WTC11 (cell line): ENCODE data around the gene TRPM8. TPM values are rescaled to one million over a fixed set of nuclear protein-coding genes. Genes with fewer than 3 reads are reported as not detected.

ENCODE experiments used
- ATAC-seq: fragments of 200-7000 bp; cut with Tn5 transposase; 2 replicates; pipeline ENCODE4 v1.10.0; 2021; ENCODE audit warnings: mild to moderate bottlenecking, moderate library complexity
- CTCF ChIA-PET: fragments of 300-600 bp; sonication (Branson Sonifier 250); formaldehyde crosslinking; loops from one replicate; lab custom pipeline; 2021; ENCODE audit warnings: antibody characterized with exemption; lab: Charles Lee
- POLR2A ChIA-PET: fragments of 350-600 bp; sonication (Branson Sonifier 250); formaldehyde crosslinking; loops from one replicate; lab custom pipeline; 2021; ENCODE audit warnings: antibody characterized with exemption; lab: Charles Lee
- DNase-seq: peaks from one replicate; pipeline ENCODE4 v3.0.0; 2021; ENCODE audit warnings: low spot score
- H3K27ac Mint-ChIP-seq: 2 replicates; pipeline ENCODE4 v1.8.0; 2021; ENCODE audit warnings: mixed read lengths
- H3K27me3 Mint-ChIP-seq: 2 replicates; pipeline ENCODE4 v1.8.0; 2021; ENCODE audit warnings: low read depth, mild to moderate bottlenecking, moderate library complexity, mixed read lengths
- H3K36me3 Mint-ChIP-seq: 2 replicates; pipeline ENCODE4 v1.8.0; 2021; ENCODE audit warnings: mixed read lengths
- H3K4me1 Mint-ChIP-seq: 2 replicates; pipeline ENCODE4 v1.8.0; 2022; ENCODE audit warnings: mixed read lengths
- H3K4me3 Mint-ChIP-seq: 2 replicates; pipeline ENCODE4 v1.8.0; 2021; ENCODE audit warnings: mild to moderate bottlenecking, moderate library complexity, mixed read lengths
- H3K9me3 Mint-ChIP-seq: 2 replicates; pipeline ENCODE4 v1.8.0; 2021; ENCODE audit warnings: mixed read lengths
- EMX1 ChIP-seq: fragments of 250-450 bp; sonication (Bioruptor Pico); IDR thresholded peaks from 2 replicates; pipeline ENCODE4 v1.8.0; 2021; ENCODE audit warnings: mild to moderate bottlenecking
- ETV6 ChIP-seq: sonication (generic); formaldehyde crosslinking; IDR thresholded peaks from 2 replicates; pipeline ENCODE4 v1.8.1; 2022; ENCODE audit warnings: mild to moderate bottlenecking, missing genetic modification reagents
- FOXJ3 ChIP-seq: sonication (generic); formaldehyde crosslinking; IDR thresholded peaks from 2 replicates; pipeline ENCODE4 v1.9.0; 2021; ENCODE audit warnings: missing genetic modification reagents, mild to moderate bottlenecking, borderline replicate concordance
- IRF2 ChIP-seq: sonication (generic); formaldehyde crosslinking; IDR thresholded peaks from 2 replicates; pipeline ENCODE4 v1.8.0; 2022; ENCODE audit warnings: low read depth, missing genetic modification reagents, borderline replicate concordance
- JUN ChIP-seq: sonication (generic); formaldehyde crosslinking; IDR thresholded peaks from 2 replicates; pipeline ENCODE4 v1.8.0; 2023; ENCODE audit warnings: mild to moderate bottlenecking, missing genetic modification reagents
- KAT7 ChIP-seq: sonication (generic); formaldehyde crosslinking; IDR thresholded peaks from 2 replicates; pipeline ENCODE4 v1.8.1; 2023; ENCODE audit warnings: missing genetic modification reagents, mild to moderate bottlenecking, borderline replicate concordance
- MXD4 ChIP-seq: fragments of 250-450 bp; sonication (Bioruptor Pico); IDR thresholded peaks from 2 replicates; pipeline ENCODE4 v1.8.0; 2021; ENCODE audit warnings: mild to moderate bottlenecking, moderate library complexity, borderline replicate concordance
- OVOL2 ChIP-seq: fragments of 250-450 bp; sonication (Bioruptor Pico); IDR thresholded peaks from 2 replicates; pipeline ENCODE4 v1.9.0; 2021; ENCODE audit warnings: mild to moderate bottlenecking, borderline replicate concordance
- RORB ChIP-seq: fragments of 250-450 bp; sonication (Bioruptor Pico); IDR thresholded peaks from 2 replicates; pipeline ENCODE4 v1.9.0; 2021; ENCODE audit warnings: mild to moderate bottlenecking
- ZNF416 ChIP-seq: fragments of 250-450 bp; sonication (Bioruptor Pico); IDR thresholded peaks from 2 replicates; pipeline ENCODE4 v1.9.0; 2021; ENCODE audit warnings: mild to moderate bottlenecking, inconsistent platforms
- total RNA-seq: library from RNA; stranded (reverse); gene quantifications from 3 replicates; pipeline ENCODE4 v1.2.3, GENCODE V29; 2021
- TF ChIP-seq, protein P1 (sequence below): sonication (generic); formaldehyde crosslinking; IDR thresholded peaks from 2 replicates; pipeline ENCODE4 v1.8.0; 2022; ENCODE audit warnings: missing genetic modification reagents
- TF ChIP-seq, protein P2 (sequence below): sonication (generic); formaldehyde crosslinking; IDR thresholded peaks from 2 replicates; pipeline ENCODE4 v1.8.0; 2023; ENCODE audit warnings: missing genetic modification reagents
- TF ChIP-seq, protein P3 (sequence below): sonication (generic); formaldehyde crosslinking; conservative IDR thresholded peaks from 2 replicates; pipeline ENCODE4 v1.8.1; 2022; ENCODE audit warnings: mild to moderate bottlenecking, missing genetic modification reagents
- TF ChIP-seq, protein P4 (sequence below): sonication (generic); formaldehyde crosslinking; IDR thresholded peaks from 2 replicates; pipeline ENCODE4 v1.8.0; 2022; ENCODE audit warnings: mild to moderate bottlenecking, missing genetic modification reagents
- TF ChIP-seq, protein P5 (sequence below): sonication (generic); formaldehyde crosslinking; IDR thresholded peaks from 2 replicates; pipeline ENCODE4 v1.8.1; 2023; ENCODE audit warnings: mild to moderate bottlenecking, missing genetic modification reagents
- TF ChIP-seq, protein P6 (sequence below): fragments of 200-600 bp; IDR thresholded peaks from 2 replicates; pipeline ENCODE4 v1.8.0; 2022; ENCODE audit warnings: antibody characterized with exemption
- TF ChIP-seq, protein P7 (sequence below): sonication (generic); formaldehyde crosslinking; IDR thresholded peaks from 2 replicates; pipeline ENCODE4 v1.8.0; 2023; ENCODE audit warnings: mild to moderate bottlenecking, missing genetic modification reagents
- TF ChIP-seq, protein P8 (sequence below): fragments of 250-450 bp; sonication (Bioruptor Pico); IDR thresholded peaks from 2 replicates; pipeline ENCODE4 v1.9.0; 2021; ENCODE audit warnings: mild to moderate bottlenecking
- TF ChIP-seq, protein P9 (sequence below): sonication (generic); formaldehyde crosslinking; IDR thresholded peaks from 2 replicates; pipeline ENCODE4 v1.8.0; 2022; ENCODE audit warnings: mild to moderate bottlenecking, missing genetic modification reagents

Gene TRPM8
- total RNA-seq, 1 experiment from 2014 or later = 0.26 TPM

DNA sequence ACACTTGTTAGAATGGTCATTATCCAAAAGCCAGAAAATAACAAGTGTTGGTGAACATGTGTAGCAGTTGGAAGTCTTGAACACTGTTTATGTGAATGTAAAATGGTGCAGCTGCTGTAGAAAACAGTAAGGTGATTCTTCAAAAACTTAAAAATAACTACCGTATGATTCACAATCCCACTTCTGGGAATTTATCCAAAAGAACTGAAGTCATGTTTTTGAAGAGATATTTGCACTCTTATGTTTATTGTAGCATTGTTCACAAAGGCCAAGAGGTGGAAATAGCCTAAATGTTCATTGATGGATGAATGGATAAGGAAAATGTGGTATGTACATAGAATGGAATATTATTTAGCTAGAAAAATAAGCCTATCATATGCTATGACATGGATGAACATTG lies 127.0 kb downstream of the TRPM8 start (continued):
- TF ChIP-seq, protein P1, sequence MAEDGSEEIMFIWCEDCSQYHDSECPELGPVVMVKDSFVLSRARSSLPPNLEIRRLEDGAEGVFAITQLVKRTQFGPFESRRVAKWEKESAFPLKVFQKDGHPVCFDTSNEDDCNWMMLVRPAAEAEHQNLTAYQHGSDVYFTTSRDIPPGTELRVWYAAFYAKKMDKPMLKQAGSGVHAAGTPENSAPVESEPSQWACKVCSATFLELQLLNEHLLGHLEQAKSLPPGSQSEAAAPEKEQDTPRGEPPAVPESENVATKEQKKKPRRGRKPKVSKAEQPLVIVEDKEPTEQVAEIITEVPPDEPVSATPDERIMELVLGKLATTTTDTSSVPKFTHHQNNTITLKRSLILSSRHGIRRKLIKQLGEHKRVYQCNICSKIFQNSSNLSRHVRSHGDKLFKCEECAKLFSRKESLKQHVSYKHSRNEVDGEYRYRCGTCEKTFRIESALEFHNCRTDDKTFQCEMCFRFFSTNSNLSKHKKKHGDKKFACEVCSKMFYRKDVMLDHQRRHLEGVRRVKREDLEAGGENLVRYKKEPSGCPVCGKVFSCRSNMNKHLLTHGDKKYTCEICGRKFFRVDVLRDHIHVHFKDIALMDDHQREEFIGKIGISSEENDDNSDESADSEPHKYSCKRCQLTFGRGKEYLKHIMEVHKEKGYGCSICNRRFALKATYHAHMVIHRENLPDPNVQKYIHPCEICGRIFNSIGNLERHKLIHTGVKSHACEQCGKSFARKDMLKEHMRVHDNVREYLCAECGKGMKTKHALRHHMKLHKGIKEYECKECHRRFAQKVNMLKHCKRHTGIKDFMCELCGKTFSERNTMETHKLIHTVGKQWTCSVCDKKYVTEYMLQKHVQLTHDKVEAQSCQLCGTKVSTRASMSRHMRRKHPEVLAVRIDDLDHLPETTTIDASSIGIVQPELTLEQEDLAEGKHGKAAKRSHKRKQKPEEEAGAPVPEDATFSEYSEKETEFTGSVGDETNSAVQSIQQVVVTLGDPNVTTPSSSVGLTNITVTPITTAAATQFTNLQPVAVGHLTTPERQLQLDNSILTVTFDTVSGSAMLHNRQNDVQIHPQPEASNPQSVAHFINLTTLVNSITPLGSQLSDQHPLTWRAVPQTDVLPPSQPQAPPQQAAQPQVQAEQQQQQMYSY (CRISPR knock-in tag) = no peak
- no peak for TF ChIP-seq EMX1
- TF ChIP-seq, protein P2, sequence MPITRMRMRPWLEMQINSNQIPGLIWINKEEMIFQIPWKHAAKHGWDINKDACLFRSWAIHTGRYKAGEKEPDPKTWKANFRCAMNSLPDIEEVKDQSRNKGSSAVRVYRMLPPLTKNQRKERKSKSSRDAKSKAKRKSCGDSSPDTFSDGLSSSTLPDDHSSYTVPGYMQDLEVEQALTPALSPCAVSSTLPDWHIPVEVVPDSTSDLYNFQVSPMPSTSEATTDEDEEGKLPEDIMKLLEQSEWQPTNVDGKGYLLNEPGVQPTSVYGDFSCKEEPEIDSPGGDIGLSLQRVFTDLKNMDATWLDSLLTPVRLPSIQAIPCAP (CRISPR knock-in tag) = no peak
- no peak for TF ChIP-seq KAT7 (CRISPR knock-in tag)
- TF ChIP-seq, all 79 proteins: peak for 0

DNA sequence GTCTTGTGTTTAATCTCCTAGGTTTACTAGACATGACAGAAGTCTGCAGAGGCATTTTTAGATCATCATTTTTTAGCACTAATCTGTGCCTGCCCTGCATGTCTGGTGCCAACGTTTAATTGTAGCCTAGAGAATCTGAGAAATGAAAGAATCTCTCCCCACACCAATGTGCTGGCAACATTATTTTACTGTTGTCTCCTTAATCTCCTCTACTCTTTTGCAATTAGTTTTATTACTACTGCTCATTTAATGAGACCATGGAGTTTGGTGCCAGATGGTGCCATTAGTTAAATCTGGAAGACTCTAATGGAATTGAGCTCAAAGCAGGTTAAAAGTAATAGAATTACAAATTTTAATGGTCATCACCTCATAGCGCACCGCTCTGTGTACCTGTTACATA lies 129.3 kb downstream of the TRPM8 start:
- ChIA-PET CTCF (no interaction called here), POLR2A (no interaction called here)
- ATAC-seq (no peak), DNase-seq (no peak)
- Mint-ChIP-seq H3K9me3 (no peaks in the 10 kb centered on the region; the same call in 1 of the 2 replicates), H3K4me1 (peaks cover 6% of the 10 kb centered on the region), H3K36me3 (no peaks in the 10 kb centered on the region), H3K27me3 (no peaks in the 10 kb centered on the region; the same call in 1 of the 2 replicates), H3K27ac (no peak overlapping the region), H3K4me3 (no peak overlapping the region)
- no peak for TF ChIP-seq ZNF416
- no peak for TF ChIP-seq MXD4 (CRISPR knock-in tag)
- TF ChIP-seq, protein P3, sequence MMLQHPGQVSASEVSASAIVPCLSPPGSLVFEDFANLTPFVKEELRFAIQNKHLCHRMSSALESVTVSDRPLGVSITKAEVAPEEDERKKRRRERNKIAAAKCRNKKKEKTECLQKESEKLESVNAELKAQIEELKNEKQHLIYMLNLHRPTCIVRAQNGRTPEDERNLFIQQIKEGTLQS (CRISPR knock-in tag) = no peak
- TF ChIP-seq, protein P4, sequence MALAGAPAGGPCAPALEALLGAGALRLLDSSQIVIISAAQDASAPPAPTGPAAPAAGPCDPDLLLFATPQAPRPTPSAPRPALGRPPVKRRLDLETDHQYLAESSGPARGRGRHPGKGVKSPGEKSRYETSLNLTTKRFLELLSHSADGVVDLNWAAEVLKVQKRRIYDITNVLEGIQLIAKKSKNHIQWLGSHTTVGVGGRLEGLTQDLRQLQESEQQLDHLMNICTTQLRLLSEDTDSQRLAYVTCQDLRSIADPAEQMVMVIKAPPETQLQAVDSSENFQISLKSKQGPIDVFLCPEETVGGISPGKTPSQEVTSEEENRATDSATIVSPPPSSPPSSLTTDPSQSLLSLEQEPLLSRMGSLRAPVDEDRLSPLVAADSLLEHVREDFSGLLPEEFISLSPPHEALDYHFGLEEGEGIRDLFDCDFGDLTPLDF (CRISPR knock-in tag) = no peak
- no peak for TF ChIP-seq RORB
- TF ChIP-seq OVOL2 (CRISPR knock-in tag) = no peak
- TF ChIP-seq, protein P5, sequence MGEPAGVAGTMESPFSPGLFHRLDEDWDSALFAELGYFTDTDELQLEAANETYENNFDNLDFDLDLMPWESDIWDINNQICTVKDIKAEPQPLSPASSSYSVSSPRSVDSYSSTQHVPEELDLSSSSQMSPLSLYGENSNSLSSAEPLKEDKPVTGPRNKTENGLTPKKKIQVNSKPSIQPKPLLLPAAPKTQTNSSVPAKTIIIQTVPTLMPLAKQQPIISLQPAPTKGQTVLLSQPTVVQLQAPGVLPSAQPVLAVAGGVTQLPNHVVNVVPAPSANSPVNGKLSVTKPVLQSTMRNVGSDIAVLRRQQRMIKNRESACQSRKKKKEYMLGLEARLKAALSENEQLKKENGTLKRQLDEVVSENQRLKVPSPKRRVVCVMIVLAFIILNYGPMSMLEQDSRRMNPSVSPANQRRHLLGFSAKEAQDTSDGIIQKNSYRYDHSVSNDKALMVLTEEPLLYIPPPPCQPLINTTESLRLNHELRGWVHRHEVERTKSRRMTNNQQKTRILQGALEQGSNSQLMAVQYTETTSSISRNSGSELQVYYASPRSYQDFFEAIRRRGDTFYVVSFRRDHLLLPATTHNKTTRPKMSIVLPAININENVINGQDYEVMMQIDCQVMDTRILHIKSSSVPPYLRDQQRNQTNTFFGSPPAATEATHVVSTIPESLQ (CRISPR knock-in tag) = no peak
- TF ChIP-seq, protein P6, sequence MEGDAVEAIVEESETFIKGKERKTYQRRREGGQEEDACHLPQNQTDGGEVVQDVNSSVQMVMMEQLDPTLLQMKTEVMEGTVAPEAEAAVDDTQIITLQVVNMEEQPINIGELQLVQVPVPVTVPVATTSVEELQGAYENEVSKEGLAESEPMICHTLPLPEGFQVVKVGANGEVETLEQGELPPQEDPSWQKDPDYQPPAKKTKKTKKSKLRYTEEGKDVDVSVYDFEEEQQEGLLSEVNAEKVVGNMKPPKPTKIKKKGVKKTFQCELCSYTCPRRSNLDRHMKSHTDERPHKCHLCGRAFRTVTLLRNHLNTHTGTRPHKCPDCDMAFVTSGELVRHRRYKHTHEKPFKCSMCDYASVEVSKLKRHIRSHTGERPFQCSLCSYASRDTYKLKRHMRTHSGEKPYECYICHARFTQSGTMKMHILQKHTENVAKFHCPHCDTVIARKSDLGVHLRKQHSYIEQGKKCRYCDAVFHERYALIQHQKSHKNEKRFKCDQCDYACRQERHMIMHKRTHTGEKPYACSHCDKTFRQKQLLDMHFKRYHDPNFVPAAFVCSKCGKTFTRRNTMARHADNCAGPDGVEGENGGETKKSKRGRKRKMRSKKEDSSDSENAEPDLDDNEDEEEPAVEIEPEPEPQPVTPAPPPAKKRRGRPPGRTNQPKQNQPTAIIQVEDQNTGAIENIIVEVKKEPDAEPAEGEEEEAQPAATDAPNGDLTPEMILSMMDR = no peak
- TF ChIP-seq, protein P7, sequence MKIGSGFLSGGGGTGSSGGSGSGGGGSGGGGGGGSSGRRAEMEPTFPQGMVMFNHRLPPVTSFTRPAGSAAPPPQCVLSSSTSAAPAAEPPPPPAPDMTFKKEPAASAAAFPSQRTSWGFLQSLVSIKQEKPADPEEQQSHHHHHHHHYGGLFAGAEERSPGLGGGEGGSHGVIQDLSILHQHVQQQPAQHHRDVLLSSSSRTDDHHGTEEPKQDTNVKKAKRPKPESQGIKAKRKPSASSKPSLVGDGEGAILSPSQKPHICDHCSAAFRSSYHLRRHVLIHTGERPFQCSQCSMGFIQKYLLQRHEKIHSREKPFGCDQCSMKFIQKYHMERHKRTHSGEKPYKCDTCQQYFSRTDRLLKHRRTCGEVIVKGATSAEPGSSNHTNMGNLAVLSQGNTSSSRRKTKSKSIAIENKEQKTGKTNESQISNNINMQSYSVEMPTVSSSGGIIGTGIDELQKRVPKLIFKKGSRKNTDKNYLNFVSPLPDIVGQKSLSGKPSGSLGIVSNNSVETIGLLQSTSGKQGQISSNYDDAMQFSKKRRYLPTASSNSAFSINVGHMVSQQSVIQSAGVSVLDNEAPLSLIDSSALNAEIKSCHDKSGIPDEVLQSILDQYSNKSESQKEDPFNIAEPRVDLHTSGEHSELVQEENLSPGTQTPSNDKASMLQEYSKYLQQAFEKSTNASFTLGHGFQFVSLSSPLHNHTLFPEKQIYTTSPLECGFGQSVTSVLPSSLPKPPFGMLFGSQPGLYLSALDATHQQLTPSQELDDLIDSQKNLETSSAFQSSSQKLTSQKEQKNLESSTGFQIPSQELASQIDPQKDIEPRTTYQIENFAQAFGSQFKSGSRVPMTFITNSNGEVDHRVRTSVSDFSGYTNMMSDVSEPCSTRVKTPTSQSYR (CRISPR knock-in tag) = no peak
- TF ChIP-seq IRF2 (CRISPR knock-in tag) = no peak
- TF ChIP-seq FOXJ3 = no peak
- no peak for TF ChIP-seq JUN (CRISPR knock-in tag)
- no peak for TF ChIP-seq ETV6 (CRISPR knock-in tag)
- TF ChIP-seq, protein P8, sequence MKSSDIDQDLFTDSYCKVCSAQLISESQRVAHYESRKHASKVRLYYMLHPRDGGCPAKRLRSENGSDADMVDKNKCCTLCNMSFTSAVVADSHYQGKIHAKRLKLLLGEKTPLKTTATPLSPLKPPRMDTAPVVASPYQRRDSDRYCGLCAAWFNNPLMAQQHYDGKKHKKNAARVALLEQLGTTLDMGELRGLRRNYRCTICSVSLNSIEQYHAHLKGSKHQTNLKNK (CRISPR knock-in tag) = no peak
- TF ChIP-seq, protein P9, sequence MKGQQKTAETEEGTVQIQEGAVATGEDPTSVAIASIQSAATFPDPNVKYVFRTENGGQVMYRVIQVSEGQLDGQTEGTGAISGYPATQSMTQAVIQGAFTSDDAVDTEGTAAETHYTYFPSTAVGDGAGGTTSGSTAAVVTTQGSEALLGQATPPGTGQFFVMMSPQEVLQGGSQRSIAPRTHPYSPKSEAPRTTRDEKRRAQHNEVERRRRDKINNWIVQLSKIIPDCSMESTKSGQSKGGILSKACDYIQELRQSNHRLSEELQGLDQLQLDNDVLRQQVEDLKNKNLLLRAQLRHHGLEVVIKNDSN (CRISPR knock-in tag) = no peak
